A549 (cell line): ENCODE results near the gene NUP50.

Source experiments
- CBX2 ChIP-seq: fragments of 200-600 bp; sonication (generic); IDR thresholded peaks from 2 replicates; pipeline ENCODE4 v1.6.1; 2016; ENCODE audit warnings: low read depth, mild to moderate bottlenecking, borderline replicate concordance
- CEBPB ChIP-seq, 2 experiments: fragments of >200 bp in 1 of 2; sonication (Bioruptor Twin) in 1 of 2; formaldehyde crosslinking in 1 of 2; IDR thresholded peaks; 2 replicates each; pipeline ENCODE4 v1.6.1; 2012 to 2016
- CTCF ChIP-seq: fragments of >200 bp; sonication (Bioruptor Twin); formaldehyde crosslinking; IDR thresholded peaks from 3 replicates; pipeline ENCODE4 v1.5.1; 2016
- EP300 ChIP-seq, 2 experiments: fragments of >200 bp; sonication (Bioruptor Twin); formaldehyde crosslinking; IDR thresholded peaks; 2 replicates in 1 of 2; 3 replicates in 1 of 2; pipeline ENCODE4 v1.6.1; 2016 to 2017
- JUNB ChIP-seq: fragments of >200 bp; sonication (Bioruptor Twin); formaldehyde crosslinking; IDR thresholded peaks from 2 replicates; pipeline ENCODE4 v1.6.1; 2016
- MAX ChIP-seq: IDR thresholded peaks from 2 replicates; pipeline ENCODE4 v1.6.1; 2012
- MAZ ChIP-seq: fragments of 150-350 bp; IDR thresholded peaks from 2 replicates; pipeline ENCODE4 v1.6.1; 2014; ENCODE audit warnings: antibody characterized with exemption, low read depth, low read length, borderline replicate concordance
- NFE2L2 ChIP-seq: fragments of 150-350 bp; conservative IDR thresholded peaks from 2 replicates; pipeline ENCODE4 v1.6.1; 2014; ENCODE audit warnings: low read length
- NR3C1 ChIP-seq: fragments of >200 bp; sonication (Bioruptor Twin); formaldehyde crosslinking; IDR thresholded peaks from 3 replicates; pipeline ENCODE4 v1.6.1; 2017
- POLR2A ChIP-seq: IDR thresholded peaks from 2 replicates; pipeline ENCODE4 v1.6.1; 2012; ENCODE audit warnings: mild to moderate bottlenecking, low read length
- POLR2AphosphoS2 ChIP-seq: conservative IDR thresholded peaks from 2 replicates; pipeline ENCODE4 v1.6.1; 2012; ENCODE audit warnings: low read length, improper control_type of control experiment, inconsistent platforms
- RNF2 ChIP-seq: fragments of 200-600 bp; sonication (generic); IDR thresholded peaks from 2 replicates; pipeline ENCODE4 v1.6.1; 2016; ENCODE audit warnings: low read depth, mild to moderate bottlenecking, antibody characterized with exemption, moderate library complexity, borderline replicate concordance

- TF ChIP-seq CTCF (no peak), NFE2L2 (no peak), EP300 (IDR thresholded peaks at IDR 0.05) (no peak), RNF2 (no peak), MAX (no peak), POLR2A (no peak), JUNB (no peak), CBX2 (no peak), POLR2AphosphoS2 (no peak), MAZ (no peak), CEBPB (IDR thresholded peaks at IDR 0.05) (no peak), NR3C1 (no peak)
Measured at GRCh38 chr22:45230026-45230721, 66.4 kb downstream of the NUP50 start.
